Gastrocnemius medialis (tissue), 4 donors: ENCODE measurements around the gene SYTL5.

Experiments used
- POLR2A ChIP-seq, 2 donors: fragments of 450-650 bp; IDR thresholded peaks; one replicate each; pipeline ENCODE4 v1.6.1; 2017; ENCODE audit warnings: antibody characterized with exemption in 2 of 2, mild to moderate bottlenecking in 2 of 2, moderate library complexity in 2 of 2
- TF ChIP-seq, protein P1 (sequence below), 5 experiments: fragments of 450-650 bp in 3 of 5; fragments of 200-600 bp in 2 of 5; sonication (generic) in 2 of 5; IDR thresholded peaks in 4 of 5; conservative IDR thresholded peaks in 1 of 5; 1 replicate in 4 of 5; 2 replicates in 1 of 5; pipeline ENCODE4 v1.5.1; 2016 to 2019; ENCODE audit warnings: antibody characterized with exemption in 5 of 5, mild to moderate bottlenecking in 3 of 5, moderate library complexity in 3 of 5

DNA sequence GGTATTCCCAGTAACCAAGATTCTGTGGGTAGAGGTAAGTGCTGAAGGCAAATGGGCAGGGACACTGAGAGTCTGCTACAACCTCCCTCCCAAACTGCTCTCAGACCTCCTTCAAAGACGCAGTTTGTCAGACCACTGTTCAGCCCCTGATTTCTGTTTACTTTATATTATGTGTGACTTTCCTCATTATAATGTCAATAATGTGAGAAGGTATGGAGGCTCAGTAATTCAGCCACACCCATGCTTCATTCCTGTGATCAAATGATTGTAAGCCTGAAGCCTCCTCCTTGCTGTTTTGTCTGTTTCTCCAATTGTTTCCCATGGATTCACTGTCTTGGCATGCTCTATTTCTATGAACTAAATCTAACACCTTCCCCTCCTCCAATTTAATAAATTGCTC is 75.6 kb downstream of the SYTL5 start:
- TF ChIP-seq, protein P1, sequence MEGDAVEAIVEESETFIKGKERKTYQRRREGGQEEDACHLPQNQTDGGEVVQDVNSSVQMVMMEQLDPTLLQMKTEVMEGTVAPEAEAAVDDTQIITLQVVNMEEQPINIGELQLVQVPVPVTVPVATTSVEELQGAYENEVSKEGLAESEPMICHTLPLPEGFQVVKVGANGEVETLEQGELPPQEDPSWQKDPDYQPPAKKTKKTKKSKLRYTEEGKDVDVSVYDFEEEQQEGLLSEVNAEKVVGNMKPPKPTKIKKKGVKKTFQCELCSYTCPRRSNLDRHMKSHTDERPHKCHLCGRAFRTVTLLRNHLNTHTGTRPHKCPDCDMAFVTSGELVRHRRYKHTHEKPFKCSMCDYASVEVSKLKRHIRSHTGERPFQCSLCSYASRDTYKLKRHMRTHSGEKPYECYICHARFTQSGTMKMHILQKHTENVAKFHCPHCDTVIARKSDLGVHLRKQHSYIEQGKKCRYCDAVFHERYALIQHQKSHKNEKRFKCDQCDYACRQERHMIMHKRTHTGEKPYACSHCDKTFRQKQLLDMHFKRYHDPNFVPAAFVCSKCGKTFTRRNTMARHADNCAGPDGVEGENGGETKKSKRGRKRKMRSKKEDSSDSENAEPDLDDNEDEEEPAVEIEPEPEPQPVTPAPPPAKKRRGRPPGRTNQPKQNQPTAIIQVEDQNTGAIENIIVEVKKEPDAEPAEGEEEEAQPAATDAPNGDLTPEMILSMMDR (IDR thresholded peaks at IDR 0.05 in 4 of 5, conservative IDR thresholded peaks at IDR 0.05 in 1 of 5) = no peak
- TF ChIP-seq POLR2A (IDR thresholded peaks at IDR 0.05) = no peak
